Measurements from ENCODE around the gene GBF1. TPM values are rescaled to one million over a fixed set of nuclear protein-coding genes. Genes with fewer than 3 reads are reported as not detected.

Gene GBF1
- total RNA-seq, 1 experiment from 2014 or later, result 23.7 TPM

DNA sequence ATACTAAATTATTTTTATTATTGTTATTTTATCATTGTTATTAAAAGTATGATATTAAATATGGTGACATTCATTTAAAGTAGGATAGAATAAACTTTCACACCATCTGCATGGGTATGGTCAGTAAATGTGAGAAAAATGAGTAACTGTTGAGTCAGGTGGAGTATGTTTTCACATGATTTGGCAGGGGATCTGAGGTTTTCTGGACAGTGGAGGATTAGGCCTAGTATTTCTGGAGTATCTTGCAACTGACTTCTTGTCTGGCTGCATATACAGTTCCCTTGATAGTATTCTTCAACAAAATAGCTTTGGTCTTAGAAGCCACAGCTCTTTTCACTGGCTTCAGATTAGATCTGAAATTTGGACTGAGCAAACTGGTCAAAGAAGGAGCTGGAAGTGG is 54.5 kb downstream of the GBF1 start:
- Histone ChIP-seq H3K4ac (ENCODE audit: low read depth, low read length) (no peak overlapping the region), H3K4me2 (ENCODE audit: insufficient read depth, insufficient read length, low read length) (no peak overlapping the region), H2BK20ac (ENCODE audit: low read depth, low read length, poor library complexity, severe bottlenecking) (no peak overlapping the region), H3K23me2 (ENCODE audit: insufficient read length, low read depth, low read length, poor library complexity, severe bottlenecking) (no peaks in the 10 kb centered on the region), H4K20me1 (ENCODE audit: control insufficient read depth, insufficient read depth, insufficient read length) (no peaks in the 10 kb centered on the region), H3K9me3 (ENCODE audit: control insufficient read depth, low read depth, low read length) (no peaks in the 10 kb centered on the region), H3K9ac (ENCODE audit: extremely low read depth, insufficient read length, low read length) (no peak overlapping the region), H2BK12ac (ENCODE audit: insufficient read length, low read depth, low read length) (no peak overlapping the region), H3K14ac (ENCODE audit: insufficient read depth, low read length) (no peak overlapping the region), H3K4me1 (ENCODE audit: insufficient read depth, low read length) (no peaks in the 10 kb centered on the region), H3K79me2 (ENCODE audit: insufficient read depth, low read length) (no peaks in the 10 kb centered on the region), H3K18ac (ENCODE audit: insufficient read length, low read depth, low read length) (no peak overlapping the region), H3K23ac (ENCODE audit: insufficient read length, low read depth, low read length) (no peak overlapping the region), H4K8ac (replicated peaks; ENCODE audit: insufficient read length, low read depth, low read length) (no peak overlapping the region), H2AFZ (ENCODE audit: low read length) (no peak overlapping the region), H3K56ac (ENCODE audit: insufficient read length, low read depth, low read length) (no peak overlapping the region), H4K5ac (ENCODE audit: insufficient read length, low read depth, low read length) (no peak overlapping the region), H2BK5ac (ENCODE audit: insufficient read length, low read length) (no peak overlapping the region), H2AK5ac (ENCODE audit: insufficient read length, low read length) (no peak overlapping the region), H3K27me3 (ENCODE audit: insufficient read depth, low read length) (no peaks in the 10 kb centered on the region), H3T11ph (ENCODE audit: low read length) (no peak overlapping the region), H2BK15ac (ENCODE audit: low read depth, low read length) (no peak overlapping the region), H3K79me1 (ENCODE audit: insufficient read depth, low read depth, low read length, poor library complexity, severe bottlenecking) (no peaks in the 10 kb centered on the region), H4K91ac (ENCODE audit: insufficient read length, low read depth, low read length) (no peak overlapping the region), H2BK120ac (ENCODE audit: low read depth, low read length, poor library complexity, severe bottlenecking) (no peak overlapping the region), H3K27ac (ENCODE audit: insufficient read length, low read depth, low read length) (no peak overlapping the region)
- TF ChIP-seq, protein P1, sequence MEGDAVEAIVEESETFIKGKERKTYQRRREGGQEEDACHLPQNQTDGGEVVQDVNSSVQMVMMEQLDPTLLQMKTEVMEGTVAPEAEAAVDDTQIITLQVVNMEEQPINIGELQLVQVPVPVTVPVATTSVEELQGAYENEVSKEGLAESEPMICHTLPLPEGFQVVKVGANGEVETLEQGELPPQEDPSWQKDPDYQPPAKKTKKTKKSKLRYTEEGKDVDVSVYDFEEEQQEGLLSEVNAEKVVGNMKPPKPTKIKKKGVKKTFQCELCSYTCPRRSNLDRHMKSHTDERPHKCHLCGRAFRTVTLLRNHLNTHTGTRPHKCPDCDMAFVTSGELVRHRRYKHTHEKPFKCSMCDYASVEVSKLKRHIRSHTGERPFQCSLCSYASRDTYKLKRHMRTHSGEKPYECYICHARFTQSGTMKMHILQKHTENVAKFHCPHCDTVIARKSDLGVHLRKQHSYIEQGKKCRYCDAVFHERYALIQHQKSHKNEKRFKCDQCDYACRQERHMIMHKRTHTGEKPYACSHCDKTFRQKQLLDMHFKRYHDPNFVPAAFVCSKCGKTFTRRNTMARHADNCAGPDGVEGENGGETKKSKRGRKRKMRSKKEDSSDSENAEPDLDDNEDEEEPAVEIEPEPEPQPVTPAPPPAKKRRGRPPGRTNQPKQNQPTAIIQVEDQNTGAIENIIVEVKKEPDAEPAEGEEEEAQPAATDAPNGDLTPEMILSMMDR (conservative IDR thresholded peaks at IDR 0.05), result no peak
- no peak overlapping the region for H3K27ac Mint-ChIP-seq
- no peaks in the 10 kb centered on the region; the same call in 1 of the 2 replicates for H3K27me3 Mint-ChIP-seq (ENCODE audit: low read depth)
- no peak for DNase-seq
- H3K4me1 Mint-ChIP-seq, result no peaks in the 10 kb centered on the region
- no peak overlapping the region for H3K4me3 Mint-ChIP-seq
- H3K9me3 Mint-ChIP-seq, result peaks cover 7 to 12% of the 10 kb centered on the region in 2 experiments
- H3K36me3 Mint-ChIP-seq (ENCODE audit: insufficient read depth in 1 of 3, low read depth in 3 of 3), result peaks cover 4 to 12% (median 7%) of the 10 kb centered on the region in 3 experiments; a peak in 4 of 7 replicates
